ENCODE results near the gene SLC22A25. TPM values are rescaled to one million over a fixed set of nuclear protein-coding genes. Genes with fewer than 3 reads are reported as not detected.

The SLC22A25 gene
- polyA plus RNA-seq, 1 of the 3 experiments (the other 2 are of a cell fraction), result not detected

GRCh38 chr11:63212742-63213141 lies 30.7 kb downstream of the SLC22A25 start:
- peak; percentile 23 for DNase-seq
- 0% methylated on average over 2 of the region's 2 CpGs for WGBS (ENCODE audit: low lambda C conversion rate)
- H4K20me1 ChIP-seq (ENCODE audit: insufficient read depth), result no peaks in the 10 kb centered on the region
- no peaks in the 10 kb centered on the region for H3K9me2 ChIP-seq
- H3K4me1 ChIP-seq (ENCODE audit: control insufficient read depth in 1 of 2, insufficient read depth in 2 of 2, low read depth in 1 of 2, low read length in 1 of 2), result no peaks in the 10 kb centered on the region
- ChIA-PET CTCF (interaction anchor here (0.7 to 2.5 kb wide), 9 partner anchors 14 to 338 kb away, joined by 3 to 18 read pairs (median 4); partner anchors contain the start of gene SLC22A24), POLR2A (no interaction called here)
- no peak overlapping the region for H3K4me3 ChIP-seq (ENCODE audit: low read depth in 2 of 2, low read length in 1 of 2)
- peak; percentile 71 for TF ChIP-seq RAD21 (IDR thresholded peaks at IDR 0.05; ENCODE audit: low read length)
- TF ChIP-seq, protein P1, sequence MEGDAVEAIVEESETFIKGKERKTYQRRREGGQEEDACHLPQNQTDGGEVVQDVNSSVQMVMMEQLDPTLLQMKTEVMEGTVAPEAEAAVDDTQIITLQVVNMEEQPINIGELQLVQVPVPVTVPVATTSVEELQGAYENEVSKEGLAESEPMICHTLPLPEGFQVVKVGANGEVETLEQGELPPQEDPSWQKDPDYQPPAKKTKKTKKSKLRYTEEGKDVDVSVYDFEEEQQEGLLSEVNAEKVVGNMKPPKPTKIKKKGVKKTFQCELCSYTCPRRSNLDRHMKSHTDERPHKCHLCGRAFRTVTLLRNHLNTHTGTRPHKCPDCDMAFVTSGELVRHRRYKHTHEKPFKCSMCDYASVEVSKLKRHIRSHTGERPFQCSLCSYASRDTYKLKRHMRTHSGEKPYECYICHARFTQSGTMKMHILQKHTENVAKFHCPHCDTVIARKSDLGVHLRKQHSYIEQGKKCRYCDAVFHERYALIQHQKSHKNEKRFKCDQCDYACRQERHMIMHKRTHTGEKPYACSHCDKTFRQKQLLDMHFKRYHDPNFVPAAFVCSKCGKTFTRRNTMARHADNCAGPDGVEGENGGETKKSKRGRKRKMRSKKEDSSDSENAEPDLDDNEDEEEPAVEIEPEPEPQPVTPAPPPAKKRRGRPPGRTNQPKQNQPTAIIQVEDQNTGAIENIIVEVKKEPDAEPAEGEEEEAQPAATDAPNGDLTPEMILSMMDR (IDR thresholded peaks at IDR 0.05), result peak; percentile 76
- TF ChIP-seq RXRA (IDR thresholded peaks at IDR 0.05; ENCODE audit: borderline replicate concordance, low read depth), result no peak
- peak; percentile 59 for TF ChIP-seq SMC3 (IDR thresholded peaks at IDR 0.05; ENCODE audit: low read depth, low read length)
- no peak overlapping the region for H2AFZ ChIP-seq (ENCODE audit: low read depth)
- H3K79me2 ChIP-seq (ENCODE audit: insufficient read depth), result no peaks in the 10 kb centered on the region
- peaks cover 6% of the 10 kb centered on the region; the same call in 1 of the 2 replicates for H3K27me3 ChIP-seq (ENCODE audit: insufficient read depth)
- no peaks in the 10 kb centered on the region for H3K36me3 ChIP-seq (replicated peaks in 1 of 2; ENCODE audit: control insufficient read depth in 1 of 2, insufficient read depth in 2 of 2, low read length in 1 of 2)
- no peak overlapping the region for H3K27ac ChIP-seq (ENCODE audit: low read depth in 2 of 2, low read length in 1 of 2)
- no peaks in the 10 kb centered on the region for H3F3A ChIP-seq (replicated peaks; ENCODE audit: insufficient read depth)
- H3K9me3 ChIP-seq, result no peaks in the 10 kb centered on the region
- no peak overlapping the region for H3K4me2 ChIP-seq
- no peak overlapping the region for H3K9ac ChIP-seq

- Histone ChIP-seq H3F3A (replicated peaks; ENCODE audit: insufficient read depth) (no peaks in the 10 kb centered on the region), H3K27ac (ENCODE audit: low read depth in 2 of 2, low read length in 1 of 2) (no peak overlapping the region), H3K4me3 (ENCODE audit: low read depth in 2 of 2, low read length in 1 of 2) (no peak overlapping the region), H2AFZ (ENCODE audit: low read depth) (no peak overlapping the region), H3K9me3 (no peaks in the 10 kb centered on the region), H3K27me3 (ENCODE audit: insufficient read depth) (peaks cover 6% of the 10 kb centered on the region; the same call in 1 of the 2 replicates), H3K4me1 (ENCODE audit: control insufficient read depth in 1 of 2, insufficient read depth in 2 of 2, low read depth in 1 of 2, low read length in 1 of 2) (no peaks in the 10 kb centered on the region), H3K9me2 (no peaks in the 10 kb centered on the region), H4K20me1 (ENCODE audit: insufficient read depth) (no peaks in the 10 kb centered on the region), H3K4me2 (no peak overlapping the region), H3K36me3 (replicated peaks in 1 of 2; ENCODE audit: control insufficient read depth in 1 of 2, insufficient read depth in 2 of 2, low read length in 1 of 2) (no peaks in the 10 kb centered on the region), H3K9ac (no peak overlapping the region), H3K79me2 (ENCODE audit: insufficient read depth) (no peaks in the 10 kb centered on the region)
- DNase-seq, result no peak
- POLR2A ChIA-PET, result no interaction called here
- CTCF ChIA-PET, result interaction anchor here (0.9 to 1.0 kb wide), 2 partner anchors 175 to 304 kb away, joined by 3 to 4 read pairs; no protein-coding TSS in a partner anchor
- WGBS (ENCODE audit: low lambda C conversion rate), result 11% methylated on average over 3 of the region's 3 CpGs
- TF ChIP-seq FOSL2 (IDR thresholded peaks at IDR 0.05; ENCODE audit: borderline replicate concordance, low read depth) (no peak), POLR2AphosphoS5 (IDR thresholded peaks at IDR 0.05; ENCODE audit: low read depth, low read length) (no peak), NFIC (IDR thresholded peaks at IDR 0.05; ENCODE audit: borderline replicate concordance) (no peak), ELF1 (IDR thresholded peaks at IDR 0.05) (no peak), USF2 (IDR thresholded peaks at IDR 0.05; ENCODE audit: borderline replicate concordance, low read depth, low read length) (no peak), MXI1 (IDR thresholded peaks at IDR 0.05; ENCODE audit: low read depth, low read length) (no peak), RAD21 (IDR thresholded peaks at IDR 0.05; ENCODE audit: low read length) (no peak), RCOR1 (IDR thresholded peaks at IDR 0.05; ENCODE audit: low read length) (no peak), TAF1 (IDR thresholded peaks at IDR 0.05; ENCODE audit: borderline replicate concordance, low read depth, low read length) (no peak), SMC3 (IDR thresholded peaks at IDR 0.05; ENCODE audit: low read depth, low read length) (no peak), GABPA (IDR thresholded peaks at IDR 0.05; ENCODE audit: low read depth) (no peak), MEF2A (IDR thresholded peaks at IDR 0.05; ENCODE audit: borderline replicate concordance, low read depth) (no peak), NRF1 (IDR thresholded peaks at IDR 0.05; ENCODE audit: low read depth, low read length) (no peak), YY1 (IDR thresholded peaks at IDR 0.05; ENCODE audit: low read depth) (no peak), EZH2phosphoT487 (IDR thresholded peaks at IDR 0.05; ENCODE audit: borderline replicate concordance, low read depth) (no peak)
- TF ChIP-seq, protein P2, sequence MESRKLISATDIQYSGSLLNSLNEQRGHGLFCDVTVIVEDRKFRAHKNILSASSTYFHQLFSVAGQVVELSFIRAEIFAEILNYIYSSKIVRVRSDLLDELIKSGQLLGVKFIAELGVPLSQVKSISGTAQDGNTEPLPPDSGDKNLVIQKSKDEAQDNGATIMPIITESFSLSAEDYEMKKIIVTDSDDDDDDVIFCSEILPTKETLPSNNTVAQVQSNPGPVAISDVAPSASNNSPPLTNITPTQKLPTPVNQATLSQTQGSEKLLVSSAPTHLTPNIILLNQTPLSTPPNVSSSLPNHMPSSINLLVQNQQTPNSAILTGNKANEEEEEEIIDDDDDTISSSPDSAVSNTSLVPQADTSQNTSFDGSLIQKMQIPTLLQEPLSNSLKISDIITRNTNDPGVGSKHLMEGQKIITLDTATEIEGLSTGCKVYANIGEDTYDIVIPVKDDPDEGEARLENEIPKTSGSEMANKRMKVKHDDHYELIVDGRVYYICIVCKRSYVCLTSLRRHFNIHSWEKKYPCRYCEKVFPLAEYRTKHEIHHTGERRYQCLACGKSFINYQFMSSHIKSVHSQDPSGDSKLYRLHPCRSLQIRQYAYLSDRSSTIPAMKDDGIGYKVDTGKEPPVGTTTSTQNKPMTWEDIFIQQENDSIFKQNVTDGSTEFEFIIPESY (IDR thresholded peaks at IDR 0.05; ENCODE audit: borderline replicate concordance, low read depth), result no peak
- TF ChIP-seq, protein P3, sequence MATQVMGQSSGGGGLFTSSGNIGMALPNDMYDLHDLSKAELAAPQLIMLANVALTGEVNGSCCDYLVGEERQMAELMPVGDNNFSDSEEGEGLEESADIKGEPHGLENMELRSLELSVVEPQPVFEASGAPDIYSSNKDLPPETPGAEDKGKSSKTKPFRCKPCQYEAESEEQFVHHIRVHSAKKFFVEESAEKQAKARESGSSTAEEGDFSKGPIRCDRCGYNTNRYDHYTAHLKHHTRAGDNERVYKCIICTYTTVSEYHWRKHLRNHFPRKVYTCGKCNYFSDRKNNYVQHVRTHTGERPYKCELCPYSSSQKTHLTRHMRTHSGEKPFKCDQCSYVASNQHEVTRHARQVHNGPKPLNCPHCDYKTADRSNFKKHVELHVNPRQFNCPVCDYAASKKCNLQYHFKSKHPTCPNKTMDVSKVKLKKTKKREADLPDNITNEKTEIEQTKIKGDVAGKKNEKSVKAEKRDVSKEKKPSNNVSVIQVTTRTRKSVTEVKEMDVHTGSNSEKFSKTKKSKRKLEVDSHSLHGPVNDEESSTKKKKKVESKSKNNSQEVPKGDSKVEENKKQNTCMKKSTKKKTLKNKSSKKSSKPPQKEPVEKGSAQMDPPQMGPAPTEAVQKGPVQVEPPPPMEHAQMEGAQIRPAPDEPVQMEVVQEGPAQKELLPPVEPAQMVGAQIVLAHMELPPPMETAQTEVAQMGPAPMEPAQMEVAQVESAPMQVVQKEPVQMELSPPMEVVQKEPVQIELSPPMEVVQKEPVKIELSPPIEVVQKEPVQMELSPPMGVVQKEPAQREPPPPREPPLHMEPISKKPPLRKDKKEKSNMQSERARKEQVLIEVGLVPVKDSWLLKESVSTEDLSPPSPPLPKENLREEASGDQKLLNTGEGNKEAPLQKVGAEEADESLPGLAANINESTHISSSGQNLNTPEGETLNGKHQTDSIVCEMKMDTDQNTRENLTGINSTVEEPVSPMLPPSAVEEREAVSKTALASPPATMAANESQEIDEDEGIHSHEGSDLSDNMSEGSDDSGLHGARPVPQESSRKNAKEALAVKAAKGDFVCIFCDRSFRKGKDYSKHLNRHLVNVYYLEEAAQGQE (IDR thresholded peaks at IDR 0.05; ENCODE audit: low read depth, low read length), result no peak
Observed at GRCh38 chr11:63210111-63210510, 33.3 kb downstream of the SLC22A25 start.

All from SK-N-SH (cell line).